HG03280 (cell line): ENCODE results near the gene SMARCD1.

Source experiments
- ATAC-seq: cut with Tn5 transposase; IDR thresholded peaks from one replicate; pipeline ENCODE4 v1.9.1; 2021; ENCODE audit warnings: mild to moderate bottlenecking, moderate library complexity; ENCODE audit not compliant: unreplicated experiment

Gene SMARCD1

DNA sequence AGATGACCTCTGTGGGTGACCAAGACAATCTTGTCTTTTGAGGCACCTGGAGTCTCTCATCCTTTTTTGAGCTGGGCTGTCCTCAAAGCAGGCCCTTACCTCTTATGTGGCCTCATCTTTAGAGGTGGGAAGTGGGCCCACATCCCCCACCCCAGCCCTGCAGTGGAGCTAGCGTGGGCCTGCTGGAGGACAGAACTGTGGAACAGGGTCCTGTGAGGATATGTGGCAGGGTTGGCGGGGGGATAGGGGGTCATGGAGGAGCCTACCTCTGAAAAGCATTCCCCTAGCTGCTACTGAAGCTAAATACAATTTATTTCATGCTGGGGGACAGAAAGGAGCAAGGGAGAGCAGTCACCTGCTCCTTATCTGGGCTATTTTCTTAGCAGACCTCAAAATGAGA, 18.2 kb downstream of the SMARCD1 start:
- ATAC-seq, result no peak

DNA sequence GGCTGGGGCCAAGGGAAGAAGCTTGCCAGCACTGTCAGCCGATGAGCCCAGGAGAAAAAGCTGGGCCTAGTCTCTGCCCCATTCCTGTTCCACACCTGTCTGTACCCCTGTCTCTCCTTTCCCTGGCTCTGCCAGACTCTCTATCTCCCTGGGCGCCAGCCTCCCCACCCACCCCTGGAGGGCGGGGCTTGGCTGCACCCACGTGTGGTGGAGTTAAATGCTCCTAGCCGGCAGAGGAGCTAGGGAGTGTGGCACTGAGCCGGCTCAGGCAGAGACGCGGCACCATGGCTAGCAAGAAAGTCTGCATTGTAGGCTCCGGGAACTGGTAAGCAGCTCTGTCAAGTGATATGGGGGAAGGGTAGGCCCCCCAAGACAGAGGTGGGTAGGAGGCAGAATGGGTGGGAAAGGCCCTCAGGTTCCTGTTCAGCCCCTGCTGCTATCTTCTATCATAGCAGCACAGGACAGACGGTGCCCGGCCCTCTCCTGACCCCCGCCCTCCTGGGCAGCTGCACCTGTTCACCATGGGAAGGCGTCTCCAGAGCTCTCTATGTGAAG, 18.7 kb downstream of the SMARCD1 start, which contains the start of gene GPD1:
GPD1 (plus strand) TSS at position 242 of the 555 bp plus-strand sequence; CDS start at position 285, 43 bp downstream.
- ATAC-seq, result no peak

DNA sequence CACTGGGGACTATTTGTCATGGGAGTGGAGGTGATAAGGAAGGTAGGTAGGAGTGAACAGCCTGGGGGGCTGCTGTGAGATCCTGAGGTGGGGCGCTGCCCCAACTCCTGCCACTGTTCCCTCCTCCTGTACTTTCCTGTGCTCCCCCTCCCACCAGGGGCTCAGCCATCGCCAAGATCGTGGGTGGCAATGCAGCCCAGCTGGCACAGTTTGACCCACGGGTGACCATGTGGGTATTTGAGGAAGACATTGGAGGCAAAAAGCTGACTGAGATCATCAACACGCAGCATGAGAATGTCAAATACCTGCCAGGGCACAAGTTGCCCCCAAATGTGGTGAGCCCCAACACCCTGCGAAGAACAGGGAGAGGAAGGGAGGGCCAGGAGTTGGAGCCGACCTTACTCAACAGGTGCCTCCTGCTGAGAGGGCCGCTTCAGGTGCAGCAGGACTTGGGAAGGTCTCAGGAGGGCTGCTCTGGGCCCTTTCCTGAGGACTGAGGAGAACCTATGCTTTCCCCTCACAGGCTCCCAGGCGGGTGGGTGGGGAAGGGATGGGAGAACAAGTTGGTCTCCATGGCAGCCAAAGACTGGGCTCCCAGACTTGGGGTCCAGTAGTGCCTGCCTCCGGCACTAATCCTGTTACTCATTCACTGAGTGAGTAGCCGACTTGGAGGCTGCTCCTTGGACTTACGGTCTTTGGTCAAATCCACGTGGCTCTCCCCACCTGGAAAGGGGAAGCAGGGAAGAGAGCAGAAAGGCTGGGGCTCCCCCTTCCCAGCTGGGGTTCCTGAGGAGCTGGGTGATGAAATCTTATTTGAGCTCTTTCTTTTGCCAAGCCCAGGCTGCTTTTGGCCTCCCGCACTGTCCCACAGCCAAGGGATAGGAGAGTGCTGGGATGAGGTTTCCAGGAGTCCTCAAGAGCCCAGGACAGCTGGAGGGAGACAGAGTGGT, 19.6 kb downstream of the SMARCD1 start:
- ATAC-seq, result no peak

DNA sequence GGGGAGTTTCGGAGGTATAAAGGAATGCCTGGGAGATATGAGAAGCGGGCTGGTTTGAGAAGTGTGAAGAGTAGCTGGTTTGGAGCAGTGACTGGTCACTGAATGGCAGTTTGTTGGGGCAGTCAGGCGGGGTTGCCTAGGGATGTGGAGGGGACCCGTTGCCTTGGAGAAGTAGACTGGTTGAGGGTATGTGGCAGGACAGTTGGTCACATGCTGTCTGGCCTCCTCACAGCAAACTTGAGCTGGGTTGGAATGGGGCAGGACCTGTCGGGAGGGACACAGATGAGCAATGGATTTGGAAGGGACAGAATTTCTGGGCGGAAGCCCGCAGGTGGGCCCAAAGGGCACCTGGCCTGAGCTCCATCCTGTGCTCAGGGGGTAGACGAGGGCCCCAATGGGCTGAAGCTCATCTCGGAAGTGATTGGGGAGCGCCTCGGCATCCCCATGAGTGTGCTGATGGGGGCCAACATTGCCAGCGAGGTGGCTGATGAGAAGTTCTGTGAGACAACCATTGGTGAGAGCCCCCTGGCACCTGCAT, 20.8 kb downstream of the SMARCD1 start:
- ATAC-seq, result no peak

DNA sequence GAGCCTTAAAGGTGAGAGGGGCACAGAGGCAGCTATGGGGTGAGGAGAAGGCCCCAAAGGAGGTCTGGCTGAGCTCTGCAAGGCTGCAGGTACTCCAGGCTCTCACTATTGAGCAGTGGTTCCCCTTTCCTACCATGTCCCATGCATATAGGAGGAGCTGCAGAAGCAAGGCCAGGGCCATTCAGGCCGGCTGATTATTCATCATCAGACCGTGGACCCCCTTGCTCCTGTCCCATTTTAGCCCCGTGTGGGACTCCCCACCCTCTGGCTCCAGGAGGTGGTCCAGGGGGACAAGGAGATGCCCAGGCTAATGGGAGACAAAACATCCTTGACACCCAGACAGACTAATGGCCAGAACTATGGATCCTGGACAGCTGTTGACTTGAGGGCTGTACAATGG, 21.8 kb downstream of the SMARCD1 start:
- no peak for ATAC-seq

DNA sequence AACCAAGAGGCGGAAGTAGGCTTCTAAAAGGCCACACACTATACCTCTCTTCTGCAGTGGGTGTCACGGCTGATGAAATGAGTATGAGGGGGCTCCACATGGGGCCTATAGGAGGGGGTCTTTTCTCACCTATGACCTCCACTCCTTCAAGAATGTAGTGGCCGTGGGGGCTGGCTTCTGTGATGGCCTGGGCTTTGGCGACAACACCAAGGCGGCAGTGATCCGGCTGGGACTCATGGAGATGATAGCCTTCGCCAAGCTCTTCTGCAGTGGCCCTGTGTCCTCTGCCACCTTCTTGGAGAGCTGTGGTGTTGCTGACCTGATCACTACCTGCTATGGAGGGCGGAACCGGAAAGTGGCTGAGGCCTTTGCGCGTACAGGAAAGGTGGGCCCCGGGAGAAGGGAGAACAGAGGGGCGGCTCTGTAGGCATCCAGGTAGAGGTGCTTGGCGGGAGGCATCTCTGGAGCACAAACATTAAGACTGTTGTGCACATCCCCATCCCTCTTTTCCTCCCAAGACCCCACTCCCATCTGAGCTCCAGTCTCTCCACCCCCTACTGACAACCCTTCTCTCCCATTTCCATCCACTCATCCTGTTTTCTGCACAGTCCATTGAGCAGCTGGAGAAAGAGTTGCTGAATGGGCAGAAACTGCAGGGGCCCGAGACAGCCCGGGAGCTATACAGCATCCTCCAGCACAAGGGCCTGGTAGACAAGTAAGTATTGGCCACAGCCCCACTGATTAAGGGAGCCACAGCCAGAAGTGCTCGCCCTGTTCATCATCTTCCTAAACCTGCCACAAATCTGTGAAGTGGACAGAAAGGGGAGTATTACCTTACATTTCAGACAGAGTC, 22.5 kb downstream of the SMARCD1 start:
- ATAC-seq, result no peak

DNA sequence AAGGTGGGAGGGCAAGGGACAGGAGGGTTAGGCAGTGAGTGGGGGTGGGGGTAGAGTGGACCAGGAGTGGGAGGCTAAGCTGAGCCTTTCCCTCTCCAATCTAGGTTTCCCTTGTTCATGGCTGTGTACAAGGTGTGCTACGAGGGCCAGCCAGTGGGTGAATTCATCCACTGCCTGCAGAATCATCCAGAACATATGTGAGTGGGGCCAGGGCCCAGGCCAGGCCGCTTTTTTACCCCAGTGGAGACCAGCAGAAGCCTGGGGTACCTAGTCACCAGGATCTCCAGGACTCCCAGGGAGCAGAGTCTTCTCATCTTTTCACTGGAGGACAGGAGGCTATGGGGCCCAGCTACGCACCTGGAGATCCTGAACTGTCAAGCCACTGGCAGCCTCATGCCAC, 24.2 kb downstream of the SMARCD1 start:
- ATAC-seq, result no peak

DNA sequence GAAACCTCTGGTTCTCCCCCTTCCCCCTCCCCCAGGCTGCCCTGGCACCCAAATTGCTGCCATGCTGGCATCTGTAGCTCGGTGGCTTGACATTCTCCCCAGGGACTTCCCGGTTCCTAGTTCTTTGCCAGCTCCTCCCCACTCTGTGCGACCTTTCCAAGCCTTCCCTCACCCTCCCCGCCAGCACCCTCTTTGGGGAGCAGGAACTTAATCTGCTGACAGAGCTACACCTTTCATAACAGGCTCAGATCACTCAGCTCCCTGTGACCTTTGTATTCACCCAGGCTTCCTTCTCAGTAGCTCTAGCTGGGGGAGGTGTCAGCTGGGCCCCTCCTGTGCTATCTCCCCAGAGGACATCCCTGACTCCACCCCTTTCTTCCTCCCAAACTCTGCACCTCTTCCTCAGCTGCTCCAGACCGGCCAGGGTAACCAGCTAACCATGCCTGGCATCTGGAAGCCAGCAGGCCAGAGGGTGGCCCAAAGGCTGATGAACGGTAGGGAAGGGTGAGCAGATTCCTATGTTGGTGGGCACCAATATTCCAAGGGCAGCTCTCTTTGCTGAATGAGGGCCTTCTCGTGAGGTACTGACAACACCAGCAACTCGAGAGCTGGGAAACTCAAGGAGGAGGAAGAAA, 25.1 kb downstream of the SMARCD1 start:
- no peak for ATAC-seq

DNA sequence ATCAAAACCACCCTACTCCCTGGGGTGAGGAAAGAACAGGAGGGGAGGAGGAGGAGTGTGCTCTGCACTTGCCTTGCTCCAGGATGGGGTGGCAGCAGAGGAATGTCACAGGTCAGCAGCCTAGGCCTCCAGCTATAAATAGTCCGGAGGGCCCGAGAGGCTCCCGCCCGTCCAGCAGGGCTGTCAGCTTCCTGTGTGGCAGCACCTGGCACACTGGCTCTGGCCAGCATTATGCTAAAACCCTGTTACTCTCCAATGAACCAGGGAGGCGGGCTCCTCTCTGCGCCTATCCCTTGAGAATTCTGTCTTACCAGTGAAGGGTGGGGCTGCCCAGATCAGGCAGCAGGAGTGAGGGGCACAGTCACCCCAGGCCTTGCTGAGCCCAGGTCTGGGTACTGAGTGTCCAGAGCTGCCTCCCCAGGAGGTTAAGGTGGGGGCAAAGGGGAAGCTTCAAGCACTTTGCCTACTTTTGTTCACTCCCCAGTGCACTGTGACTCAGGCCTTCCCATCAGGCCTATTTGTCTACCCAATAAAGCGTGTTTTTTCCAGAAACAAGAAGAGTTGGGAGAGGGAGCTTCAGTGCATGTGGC, 25.7 kb downstream of the SMARCD1 start:
- ATAC-seq, result no peak

DNA sequence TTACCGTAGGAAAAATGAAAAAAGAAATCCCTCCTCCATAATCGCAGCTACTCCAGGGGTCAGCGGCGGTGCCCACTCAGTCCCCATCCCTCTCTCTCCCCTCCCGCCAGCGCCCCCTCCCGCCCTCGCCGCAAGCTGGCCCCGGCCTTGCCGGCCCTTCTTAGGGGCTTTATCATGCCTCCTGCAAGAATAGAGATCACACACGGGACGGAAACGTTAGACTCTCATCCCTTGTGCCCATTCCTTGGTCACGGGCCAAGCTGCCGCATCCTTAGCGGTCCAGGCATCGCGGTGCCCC, 26.2 kb downstream of the SMARCD1 start:
- peak; percentile 5 for ATAC-seq

DNA sequence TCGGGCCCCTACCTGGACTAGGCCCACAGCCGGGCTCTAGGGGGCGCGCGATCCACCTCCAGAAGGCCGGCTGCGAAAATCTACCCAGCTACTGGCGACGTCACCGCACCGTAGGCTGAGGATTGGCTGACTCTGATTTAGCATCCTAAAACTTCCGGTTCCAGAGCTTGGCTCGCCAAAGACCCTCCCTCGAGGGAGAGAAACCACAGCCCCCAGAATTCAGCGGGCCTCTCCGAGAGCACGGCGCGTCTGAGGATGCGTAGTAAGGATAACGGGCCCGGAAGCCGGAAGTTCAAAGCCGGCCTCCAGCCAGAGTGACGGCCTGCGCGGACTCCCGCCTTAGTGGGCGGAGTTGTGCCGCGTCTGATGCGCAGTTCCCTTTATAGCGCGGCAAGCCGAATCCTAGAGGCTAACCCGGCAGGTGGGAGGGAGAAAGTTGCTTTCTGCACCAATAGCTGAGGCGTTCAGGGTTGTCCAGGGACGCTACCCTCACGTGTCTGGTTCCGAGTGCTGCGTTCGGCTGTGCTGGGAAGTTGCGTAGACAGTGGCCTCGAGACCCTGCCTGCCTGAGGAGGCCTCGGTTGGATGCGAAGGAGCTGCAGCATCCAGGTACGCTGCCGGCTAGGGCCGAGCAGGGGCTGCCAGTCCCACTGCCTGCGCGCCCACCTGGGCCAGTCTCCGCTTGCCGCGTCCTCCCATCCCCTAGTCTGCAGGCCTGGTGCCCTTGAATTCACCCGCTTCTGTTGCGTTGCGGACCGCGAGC, 26.7 kb downstream of the SMARCD1 start, which contains the start of gene COX14:
COX14 (plus strand) TSS at position 544 of the 763 bp plus-strand sequence. CDS start 7,808 bp downstream, outside the sequence.
- ATAC-seq, result peak; percentile 83

DNA sequence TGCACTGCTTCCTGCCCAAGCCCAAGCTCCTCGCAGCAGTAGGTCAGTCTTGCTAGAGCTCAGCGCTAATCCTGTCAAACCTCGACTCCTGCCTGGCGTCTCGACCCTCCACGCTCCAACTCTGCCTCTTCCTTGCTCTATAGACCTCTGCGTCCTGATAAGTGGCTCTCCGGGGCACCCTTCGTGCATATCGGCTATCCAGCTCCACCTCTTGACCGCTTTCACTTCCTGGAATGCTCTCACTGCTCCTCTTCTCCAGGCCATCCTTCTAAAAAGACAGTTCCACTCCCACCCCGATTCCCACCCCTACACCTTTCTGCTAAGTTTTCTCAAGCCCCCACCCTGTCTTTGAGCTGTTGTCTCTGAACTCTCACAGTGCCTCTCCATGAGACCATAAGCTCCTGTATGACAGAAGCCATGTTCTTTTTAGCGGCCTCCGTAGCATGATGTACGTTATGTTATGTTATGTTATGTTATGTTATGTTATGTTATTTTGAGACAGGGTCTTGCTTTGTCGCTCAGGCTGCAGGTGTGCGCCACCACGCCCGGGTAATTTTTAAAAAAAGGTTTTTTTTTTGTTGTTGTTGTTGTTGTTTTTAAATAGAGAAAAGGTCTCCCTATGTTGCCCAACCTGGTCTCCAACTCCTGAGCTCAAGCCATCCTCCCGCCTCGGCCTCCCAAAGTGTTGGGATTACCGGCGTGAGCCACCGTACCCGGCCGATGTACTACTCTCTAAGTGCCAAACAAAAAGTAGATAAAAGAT, 27.5 kb downstream of the SMARCD1 start:
- ATAC-seq, result no peak

DNA sequence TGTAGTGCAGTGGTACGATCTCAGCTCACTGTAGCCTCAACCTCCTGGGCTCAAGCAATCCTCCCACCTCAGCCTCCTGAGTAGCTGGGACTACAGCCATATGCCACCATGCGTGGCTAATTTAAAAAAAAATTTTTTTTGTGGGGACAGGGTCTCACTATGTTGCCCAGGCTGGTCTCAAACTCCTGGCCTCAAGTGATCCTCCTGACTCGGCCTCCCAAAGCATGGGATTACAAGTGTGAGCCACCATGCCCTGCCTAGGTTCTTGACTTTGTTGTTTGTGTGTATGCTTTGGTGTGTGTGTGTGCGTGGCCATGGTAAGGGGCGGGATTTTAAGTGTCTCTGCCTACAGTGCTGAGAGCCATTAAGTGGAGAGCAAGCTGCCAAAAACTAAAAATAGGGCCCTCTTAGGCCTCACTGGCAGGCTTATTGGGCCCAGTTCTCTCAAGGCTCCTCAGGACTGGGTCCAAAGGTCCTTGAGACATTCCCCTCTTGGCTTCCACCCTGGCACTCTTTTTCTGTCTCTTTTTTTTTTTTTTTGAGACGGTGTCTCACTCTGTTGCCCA, 32.0 kb downstream of the SMARCD1 start:
- ATAC-seq, result no peak

DNA sequence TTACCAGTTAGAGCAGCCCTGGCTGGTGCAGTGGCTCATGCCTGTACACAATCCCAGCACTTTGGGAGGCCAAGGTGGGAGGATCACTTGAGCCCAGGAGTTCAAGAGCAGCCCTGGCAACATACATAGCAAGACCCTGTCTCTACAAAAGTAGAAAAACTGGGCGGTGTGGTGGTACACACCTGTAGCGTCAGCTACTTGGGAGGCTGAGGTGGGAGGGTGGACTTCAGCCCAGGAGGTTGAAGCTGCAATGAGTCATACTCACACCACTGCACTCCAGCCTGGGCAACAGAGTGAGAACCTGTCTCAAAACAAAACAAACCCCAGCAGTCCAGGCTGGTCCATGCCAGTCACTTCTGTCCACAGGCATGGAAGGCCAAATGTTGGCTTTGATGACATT, 34.2 kb downstream of the SMARCD1 start:
- no peak for ATAC-seq

DNA sequence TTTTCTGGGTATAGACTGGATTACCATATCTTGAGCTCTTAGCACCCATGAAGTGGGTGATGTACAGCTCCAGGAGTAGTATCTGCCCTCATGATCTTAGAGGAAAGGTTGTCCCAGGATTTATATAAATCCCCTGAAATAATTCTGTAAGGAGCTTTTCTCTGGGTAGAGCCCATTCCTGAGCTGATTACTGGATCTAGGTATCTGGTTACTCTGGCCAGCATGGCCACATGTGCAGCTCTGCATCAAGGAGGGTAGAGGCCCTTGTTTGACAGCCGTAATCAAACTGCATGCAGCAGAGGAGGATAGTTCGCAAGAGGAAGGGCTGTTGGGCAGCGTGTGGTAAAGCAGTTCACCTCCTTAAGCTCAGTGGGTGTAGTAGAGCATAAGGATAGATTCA, 35.4 kb downstream of the SMARCD1 start:
- ATAC-seq, result no peak

DNA sequence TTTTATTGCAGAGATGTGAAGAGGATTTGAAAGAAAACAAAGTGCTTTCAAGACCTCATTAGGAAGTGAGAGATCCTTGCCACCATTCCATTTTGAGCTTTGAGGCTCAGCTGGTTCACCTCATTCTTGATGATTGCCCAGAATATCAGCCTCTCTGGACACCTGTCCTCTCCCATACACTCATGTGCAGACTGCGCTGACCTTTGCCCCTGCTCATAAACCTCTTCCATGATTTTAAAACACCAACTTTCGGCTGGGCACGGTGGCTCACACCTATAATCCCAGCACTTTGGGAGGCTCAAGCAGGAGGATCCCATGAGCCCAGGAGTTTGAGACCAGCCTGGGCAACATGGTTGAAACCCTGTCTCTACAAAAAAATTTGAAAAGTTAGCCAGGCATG, 35.8 kb downstream of the SMARCD1 start:
- ATAC-seq, result no peak

DNA sequence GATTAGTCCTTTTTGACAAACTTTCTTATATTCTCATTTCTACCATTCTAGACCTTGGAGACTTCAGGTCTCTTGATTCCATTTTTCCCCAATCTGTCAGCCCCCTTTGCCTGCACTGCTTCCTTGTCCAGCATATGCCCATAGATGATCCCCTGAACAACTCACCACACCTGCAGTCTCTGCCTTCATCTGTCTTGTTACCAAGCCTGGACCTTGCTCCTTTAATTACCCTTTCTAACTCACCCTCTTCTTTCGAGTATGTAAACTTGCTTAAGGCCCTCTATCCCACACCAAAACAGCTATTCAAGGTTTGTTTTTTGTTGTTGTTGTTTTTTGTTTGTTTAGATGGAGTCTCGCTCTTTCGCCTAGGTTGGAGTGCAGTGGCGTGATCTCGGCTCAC, 36.5 kb downstream of the SMARCD1 start:
- no peak for ATAC-seq

DNA sequence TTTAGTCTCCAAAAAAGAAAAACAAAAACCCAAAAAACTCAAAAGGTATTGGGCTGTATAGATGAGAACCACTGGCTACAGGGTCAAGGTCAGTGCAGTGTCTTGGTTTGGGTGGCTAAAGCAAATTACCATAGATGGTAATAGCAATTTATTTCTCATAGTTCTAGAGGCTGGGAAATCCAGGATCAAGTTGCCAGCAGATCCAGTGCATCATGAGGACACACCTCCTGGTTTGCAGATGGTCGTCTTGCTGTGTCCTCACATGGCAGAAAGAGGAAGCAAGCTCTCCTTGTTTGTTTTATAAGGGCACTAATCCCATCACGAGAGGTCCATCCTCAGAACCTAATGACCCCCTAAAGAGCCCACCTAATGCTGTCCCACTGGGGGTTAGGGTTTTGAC, 38.1 kb downstream of the SMARCD1 start:
- ATAC-seq, result no peak

DNA sequence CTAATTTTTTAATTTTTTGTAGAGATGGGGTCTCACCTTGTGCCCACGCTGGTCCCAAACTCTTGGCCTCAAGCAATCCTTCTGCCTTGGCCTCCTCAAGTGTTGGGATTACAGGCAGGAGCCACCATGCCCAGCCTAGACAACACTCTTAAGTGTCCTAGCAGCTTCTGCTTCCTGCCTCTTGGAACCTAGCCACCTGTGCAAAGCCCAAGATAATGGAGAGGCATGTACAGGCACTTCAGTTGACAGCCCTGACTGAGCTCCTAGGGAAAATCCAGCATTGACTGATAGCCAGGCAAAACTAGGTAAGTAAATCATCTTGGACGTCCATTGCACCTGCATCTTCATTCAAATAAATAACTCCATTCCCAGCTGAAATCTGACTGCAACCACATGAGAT, 42.4 kb downstream of the SMARCD1 start:
- ATAC-seq, result no peak
